HG03571 (cell line): ENCODE measurements around the gene LOXL1.
"Not testable (repeated sequence)": the region's sequence is repeated elsewhere in the genome, so short reads cannot be mapped to it uniquely, and the experiment has no call there.

Experiments
- ATAC-seq: cut with Tn5 transposase; IDR thresholded peaks from one replicate; pipeline ENCODE4 v1.9.1; 2021; ENCODE audit not compliant: unreplicated experiment

The LOXL1 gene

GRCh38 chr15:73973683-73974200 is 47.5 kb downstream of the LOXL1 start:
- ATAC-seq = not testable (repeated sequence)

GRCh38 chr15:73975440-73976125 is 49.3 kb downstream of the LOXL1 start:
- ATAC-seq = not testable (repeated sequence)

DNA sequence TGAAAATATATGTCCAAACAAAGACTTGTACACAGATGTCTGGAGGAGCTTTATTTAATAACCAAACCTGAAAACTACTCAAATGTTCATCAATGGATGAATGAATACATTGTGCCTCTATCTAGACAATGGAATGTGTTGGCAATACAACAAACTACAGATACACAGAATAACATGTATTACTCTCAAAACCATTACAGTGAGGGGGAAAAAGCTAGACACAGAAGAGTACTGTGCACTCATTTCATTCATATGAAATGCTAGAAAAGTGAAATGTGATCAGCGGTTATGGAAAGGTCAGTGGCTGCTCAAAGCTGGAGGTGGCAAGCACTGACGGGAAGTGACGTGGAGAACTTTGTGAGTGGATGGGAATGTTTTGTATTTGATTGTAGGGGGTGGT is 52.6 kb downstream of the LOXL1 start:
- ATAC-seq = no peak

DNA sequence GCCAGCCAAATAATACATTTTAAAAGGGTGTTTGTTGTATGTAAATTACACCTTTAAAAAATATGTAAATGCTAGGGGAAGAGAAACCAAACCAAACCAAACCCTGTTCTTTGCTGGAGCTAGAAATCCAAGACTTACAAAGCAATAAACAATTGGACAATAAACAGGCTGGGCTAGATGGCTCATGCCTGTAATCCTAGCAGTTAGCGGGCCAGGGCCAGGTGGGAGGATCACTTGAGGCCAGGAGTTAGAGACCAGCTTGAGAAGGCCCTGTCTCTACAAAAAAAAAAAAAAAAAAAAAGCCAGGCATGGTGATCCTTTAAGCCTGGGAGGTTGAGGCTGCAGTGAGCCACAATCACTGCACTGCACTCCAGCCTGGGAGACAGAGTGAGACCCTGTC is 53.4 kb downstream of the LOXL1 start:
- ATAC-seq = no peak

GRCh38 chr15:73981761-73982221 is 55.5 kb downstream of the LOXL1 start:
- ATAC-seq = no peak

- no peak for ATAC-seq
Observed at GRCh38 chr15:73982222-73982962, 56.1 kb downstream of the LOXL1 start.

DNA sequence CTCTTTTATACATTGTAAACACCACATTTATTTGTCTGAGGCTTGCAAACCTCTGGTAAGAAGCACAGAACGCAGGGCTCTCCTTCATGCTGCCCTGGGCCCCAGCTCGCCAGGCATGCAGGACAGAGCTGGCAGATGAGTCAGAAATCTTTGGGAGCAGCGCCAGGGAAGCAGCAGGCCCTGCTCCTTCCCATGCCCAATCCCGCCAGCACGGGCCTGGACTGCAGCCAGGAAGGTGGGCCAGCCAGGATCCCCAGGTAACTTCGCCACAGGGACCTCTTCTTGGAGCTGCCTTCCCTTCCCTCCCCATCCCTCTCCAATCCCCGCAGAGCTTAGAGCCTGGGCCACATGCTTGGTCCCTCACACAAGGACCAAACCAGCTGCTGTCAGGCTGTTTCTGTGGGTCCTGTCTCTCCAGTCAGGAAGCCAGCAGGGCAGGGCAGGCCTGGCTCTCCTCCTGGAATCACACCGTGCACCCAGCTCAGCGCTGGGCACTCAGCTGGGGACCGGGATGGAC is 57.0 kb downstream of the LOXL1 start:
- no peak for ATAC-seq

DNA sequence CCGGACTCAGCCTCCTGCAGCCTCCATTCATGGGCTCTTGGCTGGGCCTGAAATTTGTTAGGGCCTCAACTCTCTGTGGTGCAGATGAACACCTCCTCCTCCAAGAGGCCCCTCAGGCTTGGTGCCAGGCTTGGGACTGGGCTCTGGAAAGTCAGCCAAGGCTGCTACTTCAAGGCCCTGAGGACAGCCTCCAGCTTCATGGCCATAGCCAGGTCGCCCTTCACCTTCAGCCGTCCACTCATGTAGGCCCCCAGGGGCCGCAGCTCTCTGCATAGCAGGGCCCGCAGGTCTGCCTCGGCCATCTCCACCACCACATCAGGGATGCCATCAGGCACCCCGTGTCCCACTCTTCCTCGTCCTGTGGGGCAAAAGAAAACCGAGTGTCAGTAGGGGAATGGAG is 57.5 kb downstream of the LOXL1 start:
- ATAC-seq = no peak

- ATAC-seq = no peak
Observed at GRCh38 chr15:73984208-73984979, 58.1 kb downstream of the LOXL1 start.

- no peak for ATAC-seq
Observed at GRCh38 chr15:73985101-73985873, 59.0 kb downstream of the LOXL1 start.

DNA sequence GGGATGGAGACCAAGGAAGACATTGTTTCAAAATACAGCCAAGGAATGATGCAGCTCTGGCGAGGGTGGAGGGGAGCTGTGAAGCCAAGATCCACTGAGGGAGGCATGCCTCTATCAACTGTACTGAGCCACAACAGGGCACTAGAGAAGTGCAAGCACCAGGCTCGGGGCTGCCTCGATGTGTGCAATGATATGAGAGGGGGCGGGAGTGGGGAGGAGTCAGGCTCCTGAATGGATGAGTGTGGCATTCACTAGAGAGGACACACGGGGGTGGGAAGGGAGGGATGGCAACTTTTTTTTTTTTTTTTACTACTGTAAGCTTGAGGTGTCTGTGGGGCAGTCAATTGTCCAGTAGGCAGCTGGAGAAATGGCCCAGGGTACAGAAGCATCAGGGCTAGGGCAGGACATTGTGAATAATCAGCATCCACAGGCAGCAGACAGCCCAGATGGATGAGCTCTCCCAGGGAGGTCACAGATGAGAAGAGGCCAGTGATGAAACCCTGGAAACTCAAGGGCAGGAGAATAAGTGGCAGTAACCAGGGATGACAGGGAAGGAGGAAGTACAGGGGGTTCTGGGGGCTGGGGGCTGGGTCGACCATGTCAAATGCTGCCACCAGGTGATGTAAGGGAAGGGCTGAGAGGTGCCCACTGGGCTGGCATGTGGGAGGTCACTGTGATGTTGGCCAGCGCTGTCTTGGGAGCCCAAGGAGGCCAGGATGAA is 60.0 kb downstream of the LOXL1 start:
- no peak for ATAC-seq

GRCh38 chr15:73986776-73987056 is 60.5 kb downstream of the LOXL1 start:
- no peak for ATAC-seq

- ATAC-seq = no peak
Observed at GRCh38 chr15:73987250-73987649, 61.0 kb downstream of the LOXL1 start.

DNA sequence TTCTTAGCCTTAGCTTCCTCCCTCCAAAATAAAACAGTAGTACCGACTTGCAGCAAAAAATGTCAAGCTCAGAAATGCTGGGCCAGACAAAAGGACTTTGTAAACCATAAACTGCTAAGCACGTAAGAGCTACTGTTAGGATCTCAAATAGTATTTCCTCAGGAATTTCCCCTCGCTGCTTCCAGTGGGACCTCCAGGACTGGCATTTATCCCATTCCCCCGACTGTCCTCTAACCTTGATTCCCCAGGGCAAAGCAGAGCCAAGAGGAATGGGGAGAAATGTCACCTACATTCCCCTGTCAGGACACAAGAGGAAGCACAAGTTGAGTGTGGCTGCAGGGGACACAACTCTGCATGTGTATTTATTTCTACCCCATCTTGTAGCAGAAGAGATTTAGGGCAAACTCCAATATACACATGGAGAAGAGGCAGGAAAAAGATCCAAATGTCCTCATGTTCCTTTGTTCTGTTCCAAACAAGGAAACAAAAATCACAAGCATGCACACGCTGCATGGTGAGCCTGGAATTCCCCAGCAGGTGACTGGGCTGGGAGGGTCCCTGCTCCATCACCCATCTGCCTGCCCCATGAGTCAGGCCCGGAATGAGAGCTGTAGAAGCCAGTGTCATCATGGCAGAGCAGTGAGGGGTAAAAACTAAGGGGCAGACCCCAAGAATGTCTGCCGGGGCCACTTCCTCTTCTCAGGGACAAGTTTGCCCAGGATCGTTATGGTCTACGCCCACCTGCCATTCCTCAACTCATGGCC is 61.6 kb downstream of the LOXL1 start:
- ATAC-seq = no peak

GRCh38 chr15:73988445-73988969 is 62.2 kb downstream of the LOXL1 start:
- ATAC-seq = no peak

GRCh38 chr15:73989001-73989798 is 62.9 kb downstream of the LOXL1 start:
- ATAC-seq = no peak

GRCh38 chr15:73990250-73991005 is 64.2 kb downstream of the LOXL1 start:
- no peak for ATAC-seq

DNA sequence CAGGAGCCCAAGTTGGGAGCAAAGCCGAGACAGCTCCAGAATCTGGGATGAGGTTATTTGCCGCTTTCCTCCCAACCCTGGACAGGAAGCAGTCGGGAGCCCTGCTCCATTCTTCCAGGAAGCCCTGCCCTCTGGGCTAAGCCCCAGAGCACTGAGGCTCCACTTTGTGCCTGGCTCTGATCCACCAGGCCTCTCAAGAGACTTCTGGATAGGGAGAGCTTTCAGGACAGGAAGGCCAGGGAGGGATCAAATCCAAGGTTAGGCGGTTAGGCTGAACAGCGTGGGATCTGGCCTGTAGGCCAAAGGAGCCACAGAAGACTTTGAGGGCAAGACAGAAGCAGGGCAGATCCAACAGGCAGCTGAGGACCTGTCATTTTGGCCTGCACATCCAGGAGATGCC is 65.0 kb downstream of the LOXL1 start:
- no peak for ATAC-seq
